Activated T-cell treated with anti-CD3 and anti-CD28 coated beads, Interleukin-2, amount 50 U/mL, for 1 hour (primary cell): ENCODE measurements around the gene POLR2I.
"Not testable (repeated sequence)": the region's sequence is repeated elsewhere in the genome, so short reads cannot be mapped to it uniquely, and the experiment has no call there.

Experiments used
- DNase-seq: peaks from one replicate; pipeline ENCODE4 v3.0.0-alpha.2; 2020

Gene POLR2I

DNA sequence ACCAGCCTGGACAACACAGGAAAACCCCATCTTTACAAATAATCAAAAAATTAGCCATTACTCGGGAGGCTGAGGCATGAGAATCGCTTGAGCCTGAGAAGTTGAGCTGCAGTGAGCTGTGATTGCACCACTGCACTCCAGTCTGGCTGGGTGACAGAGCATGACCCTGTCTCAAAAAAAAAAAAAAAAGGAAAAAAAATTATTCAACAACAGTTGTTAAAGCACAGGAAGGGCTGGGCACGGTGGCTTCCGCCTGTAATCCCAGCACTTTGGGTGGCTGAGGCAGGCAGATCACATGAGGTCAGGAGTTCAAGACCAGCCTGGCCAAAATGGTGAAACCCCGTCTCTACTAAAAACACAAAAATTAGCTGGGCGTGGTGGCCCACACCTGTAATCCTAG is 16.5 kb upstream of the POLR2I start:
- not testable (repeated sequence) for DNase-seq

GRCh38 chr19:36128392-36128736 is 13.7 kb upstream of the POLR2I start:
- no peak for DNase-seq

DNA sequence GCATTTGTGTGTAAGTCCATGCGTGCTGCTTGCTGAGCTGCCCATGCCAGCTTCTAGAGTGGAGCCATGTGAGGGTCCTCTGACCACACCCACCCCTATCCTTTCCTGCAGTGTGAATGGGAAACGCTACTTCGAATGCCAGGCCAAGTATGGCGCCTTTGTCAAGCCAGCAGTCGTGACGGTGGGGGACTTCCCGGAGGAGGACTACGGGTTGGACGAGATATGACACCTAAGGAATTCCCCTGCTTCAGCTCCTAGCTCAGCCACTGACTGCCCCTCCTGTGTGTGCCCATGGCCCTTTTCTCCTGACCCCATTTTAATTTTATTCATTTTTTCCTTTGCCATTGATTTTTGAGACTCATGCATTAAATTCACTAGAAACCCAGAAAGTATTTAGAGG is 10.9 kb upstream of the POLR2I start:
- no peak for DNase-seq

DNA sequence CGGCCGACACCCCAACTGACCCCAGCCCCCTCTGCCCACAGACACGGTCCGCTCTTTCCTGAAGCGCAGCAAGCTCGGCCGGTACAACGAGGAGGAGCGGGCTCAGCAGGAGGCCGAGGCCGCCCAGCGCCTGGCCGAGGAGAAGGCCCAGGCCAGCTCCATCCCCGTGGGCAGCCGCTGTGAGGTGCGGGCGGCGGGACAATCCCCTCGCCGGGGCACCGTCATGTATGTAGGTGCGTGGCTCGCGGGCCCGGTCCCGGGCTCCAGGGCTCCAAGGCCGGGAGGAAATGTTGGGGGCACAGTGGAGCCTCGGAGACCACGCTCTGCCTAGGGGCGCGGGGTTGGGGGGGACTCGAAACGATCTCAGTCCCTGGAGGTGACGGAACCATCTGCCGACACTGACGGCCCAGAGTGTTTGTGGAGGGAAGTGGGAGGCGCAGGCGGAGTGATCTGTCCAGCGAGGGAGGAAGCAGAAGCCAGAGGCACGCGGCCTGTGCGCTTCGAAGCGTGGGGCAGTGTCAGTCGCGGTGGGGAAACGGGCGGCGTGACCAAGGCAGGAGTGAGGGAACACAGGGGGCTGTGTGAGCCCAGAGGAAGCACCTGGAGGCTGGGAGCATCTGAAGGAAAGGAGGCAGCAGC is 6.9 kb upstream of the POLR2I start:
- no peak for DNase-seq

GRCh38 chr19:36120984-36121358 is 6.3 kb upstream of the POLR2I start:
- DNase-seq = no peak

DNA sequence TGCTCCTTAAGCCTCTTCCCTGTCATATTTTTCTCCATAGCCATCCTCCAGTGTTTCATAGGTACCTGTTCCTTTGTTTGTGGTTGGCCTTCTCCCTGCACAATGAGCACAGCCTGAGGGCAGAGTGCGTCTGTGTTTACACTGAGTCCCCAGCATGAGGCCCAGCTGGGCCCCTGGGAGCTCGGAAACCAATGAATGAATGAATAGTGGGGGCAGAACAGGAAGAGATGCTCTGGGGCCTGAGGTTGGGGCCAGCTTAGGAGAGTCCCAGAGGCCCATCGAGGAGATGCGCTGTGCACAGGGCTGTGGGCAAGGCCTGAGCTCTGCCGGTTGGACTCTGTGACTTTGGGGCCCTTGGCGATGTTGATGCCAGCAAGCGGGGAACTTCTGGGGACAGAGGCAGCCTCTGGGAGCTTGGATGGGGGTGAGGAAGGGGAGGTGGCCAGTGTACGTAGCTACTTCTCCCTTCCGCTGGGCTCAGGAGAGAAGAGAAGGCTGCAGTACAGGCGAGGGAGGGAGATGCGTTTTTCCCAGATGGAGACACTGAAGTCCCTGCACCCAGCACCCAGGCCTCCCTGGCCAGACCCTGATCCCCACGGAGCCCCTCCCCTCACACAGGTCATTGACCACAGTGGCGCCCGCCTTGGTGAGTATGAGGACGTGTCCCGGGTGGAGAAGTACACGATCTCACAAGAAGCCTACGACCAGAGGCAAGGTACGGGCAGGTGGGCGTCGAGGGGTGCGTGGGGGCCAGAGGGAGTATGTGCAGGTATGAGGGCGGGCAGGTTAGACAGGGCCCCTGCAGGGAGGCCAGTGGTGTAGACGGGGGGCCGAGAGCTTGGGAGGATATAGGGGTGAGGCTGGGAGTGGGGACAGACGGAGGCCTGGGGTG is 5.7 kb upstream of the POLR2I start:
- DNase-seq = no peak

DNA sequence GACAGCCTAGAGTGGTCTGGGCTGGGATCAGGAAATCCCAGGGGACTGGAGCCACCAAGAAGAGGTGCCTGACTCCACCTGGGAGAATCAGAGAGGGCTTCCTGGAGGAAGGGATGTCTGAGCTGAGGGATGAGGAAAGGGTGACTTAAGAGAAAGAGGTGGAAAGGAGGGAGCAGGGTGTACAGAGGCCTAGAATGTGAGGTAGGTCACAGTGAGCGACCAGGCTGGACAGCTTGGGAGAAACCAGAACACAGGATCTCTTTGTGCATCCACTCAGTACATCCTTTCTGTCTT is 1.6 kb upstream of the POLR2I start:
- no peak for DNase-seq

DNA sequence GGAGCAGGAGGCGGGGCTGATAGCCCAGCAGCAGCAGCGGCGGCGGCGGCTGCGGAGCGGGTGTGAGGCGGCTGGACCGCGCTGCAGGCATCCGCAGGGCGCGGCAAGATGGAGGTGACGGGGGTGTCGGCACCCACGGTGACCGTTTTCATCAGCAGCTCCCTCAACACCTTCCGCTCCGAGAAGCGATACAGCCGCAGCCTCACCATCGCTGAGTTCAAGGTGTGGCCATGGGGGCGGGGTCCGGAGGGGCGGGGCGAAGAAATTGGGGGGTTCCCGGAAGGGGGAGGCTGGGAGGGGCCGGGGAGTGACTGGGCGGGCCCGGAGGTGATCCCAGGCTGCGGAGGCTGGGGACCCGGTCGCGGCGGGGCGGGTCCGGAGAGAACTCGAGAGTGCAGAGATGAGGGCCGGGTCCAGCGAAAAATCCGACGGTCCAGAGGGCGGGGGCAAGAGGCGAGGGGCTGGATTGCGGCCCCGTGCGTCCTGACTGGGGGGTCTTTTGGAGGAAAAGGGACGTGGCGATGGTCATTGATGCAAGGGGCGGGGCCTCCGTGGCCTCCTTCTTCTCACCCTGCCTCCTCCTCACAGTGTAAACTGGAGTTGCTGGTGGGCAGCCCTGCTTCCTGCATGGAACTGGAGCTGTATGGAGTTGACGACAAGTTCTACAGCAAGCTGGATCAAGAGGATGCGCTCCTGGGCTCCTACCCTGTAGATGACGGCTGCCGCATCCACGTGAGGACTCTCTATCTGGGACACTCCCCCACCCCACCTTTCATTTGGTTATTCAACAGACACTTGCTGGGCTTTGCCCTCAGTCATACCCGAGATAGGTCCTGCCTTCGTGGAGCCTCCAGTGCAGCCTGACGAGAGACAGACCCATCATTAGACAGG is 1.0 kb upstream of the POLR2I start, which contains the start of gene TBCB:
Gene TBCB (plus strand): TSS at position 16 of the 891 bp plus-strand sequence. CDS start 93 bp downstream, at position 109.
- peak; percentile 92 for DNase-seq

DNA sequence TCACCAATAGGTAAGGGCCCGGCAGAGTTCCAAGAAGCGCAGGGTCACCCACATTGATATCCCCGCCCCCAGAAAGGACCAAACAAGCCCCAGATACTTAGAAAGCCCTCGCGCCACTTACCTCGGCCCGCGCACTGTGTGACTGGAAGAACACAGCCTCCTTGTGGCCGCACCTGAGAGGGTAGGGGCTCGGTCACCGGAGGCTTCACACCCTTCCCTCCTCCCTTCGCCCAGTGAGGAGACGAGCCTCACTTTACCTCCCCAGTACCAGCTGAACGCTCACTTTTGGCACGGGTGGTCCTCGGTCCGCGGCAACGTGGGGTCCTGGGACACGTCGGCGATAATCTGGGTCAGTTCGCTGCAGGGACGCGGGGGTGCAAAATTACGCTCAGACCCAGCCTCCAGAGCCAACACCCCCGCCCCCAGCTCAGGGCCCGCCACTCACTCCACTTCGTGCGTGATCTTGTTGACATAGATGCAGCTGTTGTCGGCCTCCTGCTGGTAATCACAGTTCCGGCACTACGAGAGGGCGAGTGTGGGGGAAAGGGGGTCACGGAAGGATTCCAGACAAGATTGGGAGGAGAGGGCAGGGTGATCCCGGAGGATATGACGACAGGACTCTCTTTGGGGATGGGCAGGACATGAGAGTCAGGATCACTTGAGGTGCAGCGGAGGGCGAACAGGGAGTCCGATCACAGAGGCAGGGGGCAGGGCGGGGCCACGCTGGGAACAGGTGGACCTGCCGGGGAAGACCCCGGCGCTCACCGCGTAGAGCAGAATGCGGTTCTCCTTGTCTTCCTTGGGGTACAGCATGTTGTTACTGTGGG is 568 bp downstream of the POLR2I start:
- no peak for DNase-seq

DNA sequence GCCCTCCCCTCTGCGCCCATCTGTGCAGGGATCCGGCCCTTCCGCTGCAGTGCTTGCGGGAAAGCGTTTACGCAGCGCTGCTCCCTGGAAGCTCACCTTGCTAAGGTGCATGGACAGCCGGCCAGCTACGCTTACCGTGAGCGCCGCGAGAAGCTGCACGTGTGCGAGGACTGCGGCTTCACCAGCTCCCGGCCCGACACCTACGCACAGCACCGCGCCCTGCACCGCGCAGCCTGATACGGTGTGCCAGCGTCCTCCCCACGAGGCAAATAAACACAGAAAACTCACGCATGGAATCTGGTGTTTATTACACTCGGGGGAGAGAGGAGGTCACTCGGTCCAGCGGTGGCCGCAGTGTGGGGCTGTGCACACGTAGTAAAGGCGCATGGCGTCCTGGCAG is 1.2 kb downstream of the POLR2I start:
- no peak for DNase-seq

DNA sequence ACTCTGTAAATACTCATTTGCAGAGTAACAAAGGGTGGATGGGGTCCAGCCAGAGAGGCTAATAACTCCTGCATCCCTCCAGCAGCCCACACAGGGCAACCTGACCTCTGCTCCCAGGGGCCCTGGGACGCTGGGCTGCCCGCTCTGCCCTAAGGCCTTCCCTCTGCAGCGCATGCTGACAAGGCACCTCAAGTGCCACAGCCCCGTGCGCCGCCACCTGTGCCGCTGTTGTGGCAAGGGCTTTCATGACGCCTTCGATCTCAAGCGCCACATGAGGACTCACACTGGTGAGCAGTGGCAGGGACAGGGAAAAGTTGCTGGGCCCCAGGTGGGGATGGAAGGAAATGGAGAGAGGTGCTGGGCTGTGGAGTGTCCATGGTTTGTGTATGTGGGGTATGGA is 2.0 kb downstream of the POLR2I start:
- DNase-seq = no peak

GRCh38 chr19:36111200-36111539 is 3.5 kb downstream of the POLR2I start:
- no peak for DNase-seq

GRCh38 chr19:36110487-36111199 is 4.0 kb downstream of the POLR2I start, which contains the start of gene OVOL3:
OVOL3 (plus strand) TSS chr19:36111143; CDS start chr19:36111203, 60 bp downstream.
- no peak for DNase-seq

DNA sequence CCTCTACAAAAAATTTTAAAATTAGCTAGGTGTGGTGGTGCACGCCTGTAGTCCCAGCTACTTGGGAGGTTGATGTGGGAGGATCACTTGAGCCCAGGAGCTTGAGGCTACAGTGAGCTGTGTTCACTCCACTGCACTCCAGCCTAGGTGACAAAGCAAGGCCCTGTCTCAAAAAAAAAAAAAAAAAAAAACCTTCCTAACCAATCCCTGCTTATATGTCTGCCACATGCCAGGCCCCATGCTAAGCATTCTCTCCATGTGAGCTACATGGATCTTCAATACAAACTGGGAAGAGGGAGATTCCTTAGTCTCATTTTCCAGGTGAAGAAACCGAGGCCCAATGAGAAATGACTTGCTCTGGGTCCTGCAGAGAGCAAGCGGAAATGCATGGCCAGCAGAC is 6.0 kb downstream of the POLR2I start:
- DNase-seq = no peak

DNA sequence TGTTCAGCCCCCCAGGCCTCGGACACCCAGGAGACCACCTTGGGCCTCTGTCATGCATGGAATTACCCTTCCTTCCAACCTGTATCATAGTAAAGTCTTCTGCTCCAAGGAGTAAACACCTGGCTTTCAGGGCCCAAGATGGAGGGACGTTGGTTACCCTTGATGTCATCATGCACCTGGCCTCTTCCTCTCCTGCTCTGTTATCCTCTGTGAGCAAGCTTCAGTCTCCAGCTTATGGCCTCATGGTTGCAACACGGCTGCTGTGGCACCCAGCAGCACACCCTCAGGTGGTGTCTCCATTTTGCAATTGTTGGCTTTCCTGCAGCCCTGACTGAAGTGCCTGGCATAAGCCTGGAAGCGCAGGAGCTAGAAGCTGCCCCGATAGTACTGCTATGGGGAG is 7.7 kb downstream of the POLR2I start:
- DNase-seq = no peak

DNA sequence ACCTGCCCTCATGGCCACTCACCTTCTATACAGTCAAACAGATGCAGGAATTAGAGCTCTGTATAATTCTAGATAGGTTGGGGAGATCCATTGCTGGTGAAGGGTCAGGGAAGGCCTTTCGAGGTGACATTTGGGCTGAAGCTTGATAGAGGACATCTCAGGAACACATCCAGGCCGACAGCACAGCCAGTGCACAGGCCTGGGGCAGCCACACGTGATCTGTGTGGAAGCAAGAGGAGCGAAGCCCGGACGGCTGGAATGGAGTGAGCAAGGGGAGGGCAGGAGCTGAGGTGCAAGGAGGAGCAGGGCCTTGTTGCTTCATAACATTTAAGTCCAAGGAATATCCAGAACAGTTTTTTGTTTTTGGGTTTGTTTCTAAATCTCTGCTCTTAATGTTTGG is 8.2 kb downstream of the POLR2I start:
- no peak for DNase-seq

GRCh38 chr19:36103842-36104552 is 10.7 kb downstream of the POLR2I start:
- DNase-seq = no peak

DNA sequence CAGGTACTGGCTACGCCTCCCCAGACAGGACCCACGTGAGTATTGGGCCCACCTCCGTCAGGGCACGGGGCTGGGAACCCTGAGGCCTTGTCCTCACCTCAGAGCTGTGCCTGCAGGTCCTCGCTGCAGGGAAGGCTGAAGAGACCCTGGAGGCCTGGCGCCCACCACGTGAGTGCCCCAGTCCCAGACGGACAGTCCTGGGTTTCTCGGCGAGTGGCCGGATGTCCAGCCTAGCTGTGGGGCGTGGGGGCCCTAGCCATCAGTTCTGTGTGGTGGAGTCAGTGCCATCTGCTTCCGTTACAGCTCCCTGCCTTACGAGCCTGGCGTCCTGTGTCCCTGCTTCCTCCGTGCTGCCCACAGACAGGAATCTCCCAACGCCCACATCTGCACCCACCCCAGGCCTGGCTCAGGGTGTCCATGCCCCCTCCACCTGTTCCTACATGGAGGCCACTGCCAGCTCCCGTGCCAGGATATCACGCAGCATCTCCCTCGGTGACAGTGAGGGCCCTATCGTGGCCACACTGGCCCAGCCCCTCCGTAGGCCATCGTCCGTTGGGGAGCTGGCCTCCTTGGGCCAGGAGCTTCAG is 11.5 kb downstream of the POLR2I start:
- DNase-seq = no peak

DNA sequence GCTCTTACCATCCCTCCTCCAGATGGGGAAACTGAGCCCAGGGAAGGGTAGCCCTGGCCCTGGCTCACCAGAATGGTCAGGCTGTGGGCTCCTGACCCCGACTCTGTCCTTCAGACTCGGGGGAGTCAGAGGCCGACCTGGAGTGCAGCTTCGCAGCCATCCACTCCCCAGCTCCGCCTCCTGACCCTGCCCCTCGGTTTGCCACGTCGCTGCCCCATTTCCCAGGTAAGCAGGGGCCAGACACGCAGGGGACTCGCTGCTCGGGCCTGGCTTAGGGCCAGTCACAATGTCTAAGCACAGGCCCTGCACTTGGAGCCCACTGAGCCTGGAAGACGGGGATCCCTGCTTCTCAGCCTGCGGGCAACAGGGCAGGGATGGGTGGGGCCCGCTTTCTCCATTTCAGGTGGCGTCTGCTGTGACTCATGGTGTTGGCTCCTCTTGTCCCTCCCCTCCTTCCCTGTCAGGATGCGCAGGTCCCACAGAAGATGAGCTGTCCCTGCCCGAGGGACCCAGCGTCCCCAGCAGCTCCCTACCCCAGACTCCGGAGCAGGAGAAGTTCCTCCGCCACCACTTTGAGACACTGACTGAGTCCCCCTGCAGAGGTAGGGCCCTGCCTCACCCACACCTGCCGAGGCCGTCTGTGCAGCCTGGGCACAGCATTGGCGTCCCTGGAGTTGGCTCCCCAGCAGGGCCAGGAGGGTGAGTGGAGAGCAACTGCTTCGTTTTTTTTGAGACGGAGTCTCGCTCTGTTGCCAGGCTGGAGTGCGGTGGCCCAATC is 12.9 kb downstream of the POLR2I start:
- no peak for DNase-seq

GRCh38 chr19:36100476-36100875 is 14.2 kb downstream of the POLR2I start:
- no peak for DNase-seq
